Neuron (in vitro differentiated cells): Measurements from ENCODE around the gene TM7SF2.
"Not testable (repeated sequence)": the region's sequence is repeated elsewhere in the genome, so short reads cannot be mapped to it uniquely, and the experiment has no call there.

Experiments used
- H2AFZ ChIP-seq: one replicate; pipeline ENCODE4 v1.6.1; 2013; ENCODE audit warnings: low read depth, mild to moderate bottlenecking, inconsistent platforms, low read length, moderate library complexity
- H3K27me3 ChIP-seq: one replicate; pipeline ENCODE4 v1.6.1; 2013; ENCODE audit warnings: low read length; ENCODE audit not compliant: insufficient read depth
- H3K36me3 ChIP-seq: one replicate; pipeline ENCODE4 v1.6.1; 2013; ENCODE audit warnings: low read length; ENCODE audit not compliant: insufficient read depth
- H3K4me1 ChIP-seq: one replicate; pipeline ENCODE4 v1.6.1; 2013; ENCODE audit warnings: low read length; ENCODE audit not compliant: insufficient read depth
- H3K4me3 ChIP-seq: 2 replicates; pipeline ENCODE4 v1.5.1; 2013; ENCODE audit warnings: mild to moderate bottlenecking, low read length, moderate library complexity
- H3K9me3 ChIP-seq: one replicate; pipeline ENCODE4 v1.6.1; 2013; ENCODE audit warnings: low read length

TM7SF2 gene

GRCh38 chr11:65132238-65132987 lies 20.7 kb downstream of the TM7SF2 start:
- Histone ChIP-seq H3K4me1 (peaks cover 23% of the 10 kb centered on the region), H3K9me3 (no peaks in the 10 kb centered on the region), H3K27me3 (no peaks in the 10 kb centered on the region), H2AFZ (no peak overlapping the region), H3K4me3 (peak overlapping the region; percentile 83), H3K36me3 (peaks cover 48% of the 10 kb centered on the region)

- Histone ChIP-seq H2AFZ (no peak overlapping the region), H3K4me3 (peak overlapping the region; percentile 83), H3K4me1 (peaks cover 23% of the 10 kb centered on the region), H3K36me3 (peaks cover 42% of the 10 kb centered on the region), H3K9me3 (no peaks in the 10 kb centered on the region), H3K27me3 (no peaks in the 10 kb centered on the region)
Observed at GRCh38 chr11:65132988-65133700, 21.5 kb downstream of the TM7SF2 start.

DNA sequence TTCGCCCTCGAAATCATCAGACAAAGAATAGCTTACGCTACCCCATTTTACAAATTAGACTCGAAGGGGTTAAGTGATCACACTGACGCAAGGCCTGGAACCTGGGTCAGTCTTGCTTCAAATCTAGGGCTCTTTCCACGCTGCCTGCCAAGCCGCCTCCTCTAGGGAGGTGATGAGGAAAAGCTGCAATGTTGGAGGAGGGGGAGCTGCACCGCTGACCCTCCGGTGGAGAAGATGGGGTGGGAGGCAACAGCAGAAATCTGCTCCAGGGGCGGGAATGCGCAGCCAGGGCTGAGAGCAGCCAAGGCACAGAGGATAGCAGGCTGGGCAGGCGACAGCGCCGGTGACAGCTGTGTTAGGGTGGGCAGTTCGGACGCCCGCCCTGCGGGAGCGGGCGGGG lies 22.1 kb downstream of the TM7SF2 start:
- H3K4me1 ChIP-seq = peaks cover 23% of the 10 kb centered on the region

DNA sequence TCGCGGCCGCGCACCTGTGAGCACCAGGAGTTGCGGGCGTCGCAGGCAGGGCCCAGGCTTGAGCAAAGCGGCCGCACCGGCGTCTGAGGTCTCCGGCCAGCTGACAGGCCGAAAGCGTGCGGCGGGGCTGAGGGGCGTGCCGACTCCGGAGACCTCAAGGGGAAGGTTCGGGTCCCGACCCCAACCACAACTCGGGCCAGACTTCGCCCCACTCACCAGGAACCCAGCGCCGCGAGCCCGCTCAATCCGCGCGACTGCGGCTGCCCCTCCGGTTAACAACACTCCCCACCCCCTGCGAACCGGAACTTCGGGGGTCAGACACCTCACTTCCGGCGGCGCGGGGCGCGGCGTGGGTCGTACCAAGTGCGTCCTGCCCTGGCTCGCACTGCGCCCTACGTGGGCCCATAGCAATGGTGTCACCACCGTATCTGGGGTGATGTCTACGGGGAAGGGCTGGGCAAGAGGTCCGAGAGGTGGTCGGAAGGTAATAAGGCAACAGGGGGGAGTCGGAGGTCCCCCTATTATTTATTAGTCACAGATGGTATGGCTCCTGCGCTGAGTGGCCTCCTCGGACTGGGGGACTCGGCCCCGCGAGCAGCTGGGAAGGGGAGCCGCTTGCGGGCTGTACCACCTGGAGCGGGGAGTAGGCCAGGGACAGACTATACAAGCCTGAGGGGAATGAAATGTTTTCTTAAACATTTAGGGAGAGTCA lies 22.7 kb downstream of the TM7SF2 start, which contains the start of gene SYVN1:
SYVN1 (minus strand) TSS at position 280 of the 712 bp plus-strand sequence. CDS start 918 bp downstream, outside the sequence.
- Histone ChIP-seq H3K9me3 (no peaks in the 10 kb centered on the region), H3K27me3 (no peaks in the 10 kb centered on the region), H2AFZ (peak within 1 kb of the TSS; percentile 44), H3K36me3 (peaks cover 32% of the 10 kb centered on the region), H3K4me1 (peaks cover 23% of the 10 kb centered on the region), H3K4me3 (peak within 1 kb of the TSS; percentile 83)

More for the DNA sequence above, 22.1 kb downstream of the TM7SF2 start:
- no peaks in the 10 kb centered on the region for H3K9me3 ChIP-seq
- no peak overlapping the region for H2AFZ ChIP-seq
- H3K36me3 ChIP-seq = peaks cover 39% of the 10 kb centered on the region
- peak overlapping the region; percentile 83 for H3K4me3 ChIP-seq
- H3K27me3 ChIP-seq = no peaks in the 10 kb centered on the region

- H3K27me3 ChIP-seq = no peaks in the 10 kb centered on the region
- H2AFZ ChIP-seq = peak overlapping the region; percentile 44
- peaks cover 23% of the 10 kb centered on the region for H3K4me1 ChIP-seq
- peaks cover 25% of the 10 kb centered on the region for H3K36me3 ChIP-seq
- H3K9me3 ChIP-seq = no peaks in the 10 kb centered on the region
- H3K4me3 ChIP-seq = peak overlapping the region; percentile 83
Observed at GRCh38 chr11:65134952-65135632, 23.4 kb downstream of the TM7SF2 start.

- H3K4me1 ChIP-seq = peaks cover 23% of the 10 kb centered on the region
- H3K36me3 ChIP-seq = peaks cover 22% of the 10 kb centered on the region
- H2AFZ ChIP-seq = peak overlapping the region; percentile 44
- H3K4me3 ChIP-seq = peak overlapping the region; percentile 83
- no peaks in the 10 kb centered on the region for H3K9me3 ChIP-seq
- no peaks in the 10 kb centered on the region for H3K27me3 ChIP-seq
Observed at GRCh38 chr11:65135633-65136145, 24.0 kb downstream of the TM7SF2 start.

GRCh38 chr11:65136515-65137096 lies 24.9 kb downstream of the TM7SF2 start:
- Histone ChIP-seq H3K4me1 (peaks cover 23% of the 10 kb centered on the region), H3K36me3 (peaks cover 12% of the 10 kb centered on the region), H3K9me3 (no peaks in the 10 kb centered on the region), H3K4me3 (no peak overlapping the region), H2AFZ (no peak overlapping the region), H3K27me3 (no peaks in the 10 kb centered on the region)

GRCh38 chr11:65141896-65142494 lies 30.3 kb downstream of the TM7SF2 start:
- no peak overlapping the region for H3K4me3 ChIP-seq
- no peak overlapping the region for H2AFZ ChIP-seq
- H3K4me1 ChIP-seq = no peaks in the 10 kb centered on the region
- peaks cover 2% of the 10 kb centered on the region for H3K9me3 ChIP-seq
- no peaks in the 10 kb centered on the region for H3K36me3 ChIP-seq
- H3K27me3 ChIP-seq = peaks cover 2% of the 10 kb centered on the region

GRCh38 chr11:65147352-65148075 lies 35.8 kb downstream of the TM7SF2 start:
- Histone ChIP-seq H3K9me3 (peaks cover 2% of the 10 kb centered on the region), H3K27me3 (peaks cover 2% of the 10 kb centered on the region), H2AFZ (no peak overlapping the region), H3K36me3 (no peaks in the 10 kb centered on the region), H3K4me1 (peaks cover 8% of the 10 kb centered on the region), H3K4me3 (no peak overlapping the region)

- Histone ChIP-seq H3K36me3 (no peaks in the 10 kb centered on the region), H3K9me3 (peaks cover 2% of the 10 kb centered on the region), H3K4me3 (no peak overlapping the region), H3K27me3 (peaks cover 2% of the 10 kb centered on the region), H3K4me1 (peaks cover 8% of the 10 kb centered on the region), H2AFZ (no peak overlapping the region)
Observed at GRCh38 chr11:65148657-65149056, 37.0 kb downstream of the TM7SF2 start.

DNA sequence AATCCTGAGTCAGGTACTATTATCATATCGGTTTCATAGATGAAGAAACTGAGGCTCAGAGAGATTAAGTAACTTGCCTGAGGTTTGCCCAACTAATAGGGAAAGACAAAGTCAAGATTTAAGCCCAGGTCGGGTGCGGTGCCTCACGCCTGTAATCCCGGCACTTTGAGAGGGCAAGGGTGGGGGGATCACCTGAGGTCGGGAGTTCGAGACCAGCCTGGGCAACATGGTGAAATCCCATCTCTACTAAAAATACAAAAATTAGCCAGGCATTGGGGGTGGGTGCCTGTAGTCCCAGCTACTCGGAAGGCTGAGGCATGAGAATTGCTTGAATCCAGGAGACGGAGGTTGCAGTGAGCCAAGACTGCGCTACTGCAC lies 38.4 kb downstream of the TM7SF2 start:
- not testable (repeated sequence) for H3K36me3 ChIP-seq, H3K27me3 ChIP-seq, H2AFZ ChIP-seq, H3K9me3 ChIP-seq, H3K4me1 ChIP-seq, H3K4me3 ChIP-seq
